ENCODE results near the gene GLIS1. TPM values are rescaled to one million over a fixed set of nuclear protein-coding genes. Genes with fewer than 3 reads are reported as not detected.

Gene GLIS1
- 0.05 to 0.11 TPM (median 0.06 TPM) in 5 replicates for total RNA-seq (2022; extraction: Qiagen RNA extraction)

DNA sequence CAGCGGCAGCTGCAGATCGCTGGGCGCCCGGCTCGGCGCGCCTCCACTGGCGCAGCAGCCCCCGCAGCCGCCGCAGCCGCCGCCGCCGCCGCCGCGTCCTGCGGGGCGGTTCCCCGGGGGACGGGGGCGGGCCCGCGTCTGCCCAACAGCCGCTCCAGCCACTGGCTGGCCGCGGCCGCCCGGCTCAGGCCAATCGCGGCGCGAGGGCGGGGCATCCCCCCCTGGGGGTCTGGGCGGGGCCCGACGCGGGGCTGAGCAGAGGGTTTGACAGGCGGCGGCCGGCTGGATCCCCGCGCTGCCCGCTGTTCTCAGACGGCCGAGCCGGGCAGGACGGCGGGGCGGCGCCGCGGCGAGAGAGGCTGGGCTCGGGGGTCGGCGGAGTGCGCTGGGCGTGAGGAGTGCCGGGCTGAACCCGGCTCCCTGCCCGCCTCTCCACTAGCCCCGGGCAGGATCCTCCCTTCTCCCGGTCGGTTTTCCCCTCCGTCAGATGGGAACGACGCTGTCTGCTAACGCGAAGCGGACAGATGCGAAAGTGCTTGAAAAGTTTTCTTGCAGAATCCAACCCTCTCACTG, at the start of gene GLIS1:
GLIS1 (minus strand) TSS at position 56 of the 573 bp plus-strand sequence. CDS start 1,100 bp downstream, outside the sequence.

DNA sequence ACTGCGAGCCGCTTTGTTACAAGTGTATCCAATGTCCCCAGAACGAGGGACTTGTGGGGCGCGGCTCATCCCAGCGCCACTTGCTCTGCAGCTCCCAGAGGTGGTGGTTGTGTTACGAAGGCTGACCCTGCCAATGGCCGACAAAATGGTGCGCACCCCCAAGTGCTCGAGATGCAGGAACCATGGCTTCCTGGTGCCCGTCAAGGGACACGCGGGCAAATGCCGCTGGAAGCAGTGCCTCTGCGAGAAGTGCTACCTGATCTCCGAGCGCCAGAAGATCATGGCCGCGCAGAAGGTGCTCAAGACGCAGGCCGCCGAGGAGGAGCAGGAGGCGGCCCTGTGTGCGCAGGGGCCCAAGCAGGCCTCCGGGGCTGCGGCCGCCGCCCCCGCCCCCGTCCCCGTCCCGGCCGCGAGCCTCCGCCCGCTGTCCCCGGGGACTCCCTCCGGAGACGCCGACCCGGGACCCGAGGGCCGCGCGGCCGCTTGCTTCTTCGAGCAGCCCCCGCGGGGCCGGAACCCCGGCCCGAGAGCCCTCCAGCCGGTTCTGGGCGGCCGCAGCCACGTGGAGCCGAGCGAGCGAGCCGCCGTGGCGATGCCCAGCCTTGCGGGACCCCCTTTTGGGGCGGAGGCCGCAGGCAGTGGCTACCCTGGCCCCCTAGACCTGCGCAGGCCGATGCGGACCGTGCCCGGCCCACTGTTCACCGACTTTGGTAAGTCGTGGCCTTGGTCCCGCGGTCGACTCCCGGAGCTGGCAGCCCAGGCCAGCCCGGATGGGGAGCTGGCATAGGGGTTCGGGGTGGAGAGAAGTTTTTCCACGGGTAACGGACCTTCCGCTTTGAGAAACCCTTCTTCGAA, 279.4 kb downstream of the GLIS1 start, which contains the start of gene DMRTB1:
DMRTB1 (plus strand) TSS at position 79 of the 855 bp plus-strand sequence; CDS start at position 134, 55 bp downstream.

Other genes starting within 250 kb of the GLIS1 start
- 20.7 to 25.7 TPM (median 22.8 TPM) in 5 replicates for gene NDC1, start 99.1 kb upstream of the GLIS1 start, total RNA-seq (2022; extraction: Qiagen RNA extraction)
- gene YIPF1, start 150.6 kb upstream of the GLIS1 start, total RNA-seq (2022; extraction: Qiagen RNA extraction): 12.9 to 14.0 TPM (median 13.3 TPM) in 5 replicates
- 0.06 TPM in 1 of 5 replicates, not detected in the others for gene DIO1, start 155.0 kb upstream of the GLIS1 start, total RNA-seq (2022; extraction: Qiagen RNA extraction)
- 29.0 to 42.6 TPM (median 31.2 TPM) in 5 replicates for gene IFT25, start 206.5 kb upstream of the GLIS1 start, total RNA-seq (2022; extraction: Qiagen RNA extraction)
- 27.4 to 29.8 TPM (median 28.2 TPM) in 5 replicates for gene LRRC42, start 207.2 kb upstream of the GLIS1 start, total RNA-seq (2022; extraction: Qiagen RNA extraction)